Stimulated activated CD4-positive, alpha-beta T cell treated with anti-CD3 and anti-CD28 coated beads, Interleukin-12 subunit alpha, Interleukin-12 subunit beta, amount 100 ng/mL, for 48 hours (primary cell): ENCODE data around the gene CERS1.

Experiments used
- DNase-seq, 3 donors: peaks; one replicate each; pipeline ENCODE4 v3.0.0-alpha.2; 2020; ENCODE audit warnings: low read depth in 2 of 3, low spot score in 1 of 3

CERS1 gene

GRCh38 chr19:18841400-18841799 lies 54.6 kb downstream of the CERS1 start:
- no peak for DNase-seq

- no peak for DNase-seq
These were observed 55.4 kb downstream of the CERS1 start for GRCh38 chr19:18840288-18841267.

GRCh38 chr19:18839465-18840287 lies 56.3 kb downstream of the CERS1 start:
- no peak for DNase-seq

- DNase-seq = no peak
These were observed 61.3 kb downstream of the CERS1 start for GRCh38 chr19:18834644-18834984.

- no peak for DNase-seq
These were observed 61.9 kb downstream of the CERS1 start for GRCh38 chr19:18833849-18834643.

GRCh38 chr19:18833141-18833476 lies 62.8 kb downstream of the CERS1 start:
- no peak for DNase-seq

GRCh38 chr19:18832306-18833140 lies 63.4 kb downstream of the CERS1 start:
- no peak for DNase-seq

- peak; percentile 84 to 97 (median 90) for DNase-seq
These were observed 64.2 kb downstream of the CERS1 start, which contains the start of gene UPF1 for GRCh38 chr19:18831524-18832305. UPF1 (plus strand) TSS chr19:18831959; CDS start chr19:18832210, 251 bp downstream.

GRCh38 chr19:18830488-18830887 lies 65.5 kb downstream of the CERS1 start:
- no peak for DNase-seq

GRCh38 chr19:18828786-18829185 lies 67.2 kb downstream of the CERS1 start:
- no peak for DNase-seq
